Measurements from ENCODE around the gene EDIL3.

The EDIL3 gene

GRCh38 chr5:84265739-84266550 lies 118.7 kb downstream of the EDIL3 start:
- Histone ChIP-seq H2BK120ac (ENCODE audit: low read depth, low read length) (no peak overlapping the region), H3K4me3 (ENCODE audit: low read length in 2 of 2) (no peak overlapping the region), H3K4me2 (ENCODE audit: insufficient read depth, low read length, poor library complexity, severe bottlenecking) (no peak overlapping the region), H3K9ac (ENCODE audit: low read depth, low read length, poor library complexity) (no peak overlapping the region), H3K4me1 (ENCODE audit: control insufficient read depth in 2 of 2, insufficient read depth in 1 of 2, low read depth in 1 of 2, low read length in 2 of 2) (no peaks in the 10 kb centered on the region), H2AFZ (ENCODE audit: low read length) (no peak overlapping the region), H3K23ac (ENCODE audit: low read depth, low read length, poor library complexity) (no peak overlapping the region), H2BK12ac (ENCODE audit: low read length) (no peak overlapping the region), H3K4ac (ENCODE audit: low read length) (no peak overlapping the region), H4K91ac (ENCODE audit: low read depth, low read length, poor library complexity) (no peak overlapping the region), H3K36me3 (replicated peaks in 1 of 2; ENCODE audit: control insufficient read depth in 2 of 2, insufficient read depth in 2 of 2, low read length in 2 of 2) (no peaks in the 10 kb centered on the region), H2AK5ac (ENCODE audit: low read depth, low read length) (no peak overlapping the region), H2BK5ac (ENCODE audit: low read length) (no peak overlapping the region), H3K27me3 (ENCODE audit: control insufficient read depth in 3 of 3, insufficient read depth in 3 of 3, low read depth in 1 of 3, low read length in 3 of 3) (no peaks in the 10 kb centered on the region), H3K79me1 (ENCODE audit: low read depth, low read length) (no peaks in the 10 kb centered on the region), H2BK15ac (ENCODE audit: low read length) (no peak overlapping the region), H3K14ac (ENCODE audit: low read length) (no peak overlapping the region), H3K18ac (ENCODE audit: low read length) (no peak overlapping the region), H3K9me3 (replicated peaks in 1 of 2; ENCODE audit: control insufficient read depth in 2 of 2, insufficient read depth in 1 of 2, low read depth in 1 of 2, low read length in 2 of 2) (no peaks in the 10 kb centered on the region), H4K8ac (ENCODE audit: low read depth, low read length) (no peak overlapping the region), H3K27ac (replicated peaks; ENCODE audit: low read length) (no peak overlapping the region)
- WGBS, 2 donors (ENCODE audit: extremely low coverage in 2 of 2, insufficient read length in 2 of 2, insufficient replicate concordance in 1 of 2), result no CpG with 5 or more reads among the region's 3 CpGs
- DNase-seq (ENCODE audit: low spot score), result no peak

- no peak overlapping the region for H3K27ac ChIP-seq (replicated peaks; ENCODE audit: low read length)
- no peak overlapping the region for H2BK15ac ChIP-seq (ENCODE audit: low read length)
- no peak overlapping the region for H2BK12ac ChIP-seq (ENCODE audit: low read length)
- H3K4ac ChIP-seq (ENCODE audit: low read length), result no peak overlapping the region
- DNase-seq (ENCODE audit: low spot score), result no peak
- H3K36me3 ChIP-seq (replicated peaks in 1 of 2; ENCODE audit: control insufficient read depth in 2 of 2, insufficient read depth in 2 of 2, low read length in 2 of 2), result no peaks in the 10 kb centered on the region
- H2BK120ac ChIP-seq (ENCODE audit: low read depth, low read length), result no peak overlapping the region
- H3K79me1 ChIP-seq (ENCODE audit: low read depth, low read length), result no peaks in the 10 kb centered on the region
- no peaks in the 10 kb centered on the region for H3K4me1 ChIP-seq (ENCODE audit: control insufficient read depth in 2 of 2, insufficient read depth in 1 of 2, low read depth in 1 of 2, low read length in 2 of 2)
- no peak overlapping the region for H3K4me2 ChIP-seq (ENCODE audit: insufficient read depth, low read length, poor library complexity, severe bottlenecking)
- H3K4me3 ChIP-seq (ENCODE audit: low read length in 2 of 2), result no peak overlapping the region
- no peaks in the 10 kb centered on the region for H3K27me3 ChIP-seq (ENCODE audit: control insufficient read depth in 3 of 3, insufficient read depth in 3 of 3, low read depth in 1 of 3, low read length in 3 of 3)
- H2BK5ac ChIP-seq (ENCODE audit: low read length), result no peak overlapping the region
- no peaks in the 10 kb centered on the region for H3K9me3 ChIP-seq (replicated peaks in 1 of 2; ENCODE audit: control insufficient read depth in 2 of 2, insufficient read depth in 1 of 2, low read depth in 1 of 2, low read length in 2 of 2)
- H4K8ac ChIP-seq (ENCODE audit: low read depth, low read length), result no peak overlapping the region
- no peak overlapping the region for H3K23ac ChIP-seq (ENCODE audit: low read depth, low read length, poor library complexity)
- no peak overlapping the region for H3K9ac ChIP-seq (ENCODE audit: low read depth, low read length, poor library complexity)
- no peak overlapping the region for H4K91ac ChIP-seq (ENCODE audit: low read depth, low read length, poor library complexity)
- no peak overlapping the region for H2AFZ ChIP-seq (ENCODE audit: low read length)
- H2AK5ac ChIP-seq (ENCODE audit: low read depth, low read length), result no peak overlapping the region
- H3K14ac ChIP-seq (ENCODE audit: low read length), result no peak overlapping the region
- no CpG with 5 or more reads among the region's 2 CpGs for WGBS, 2 donors (ENCODE audit: extremely low coverage in 2 of 2, insufficient read length in 2 of 2, insufficient replicate concordance in 1 of 2)
- H3K18ac ChIP-seq (ENCODE audit: low read length), result no peak overlapping the region
These were observed 119.5 kb downstream of the EDIL3 start for GRCh38 chr5:84265130-84265529.

- WGBS, 2 donors (ENCODE audit: extremely low coverage in 2 of 2, insufficient read length in 2 of 2, insufficient replicate concordance in 1 of 2), result no CpG with 5 or more reads among the region's 1 CpG
- no peak for DNase-seq (ENCODE audit: low spot score)
- no peak overlapping the region for H3K23ac ChIP-seq (ENCODE audit: low read depth, low read length, poor library complexity)
These were observed 123.7 kb downstream of the EDIL3 start for GRCh38 chr5:84260939-84261338.

GRCh38 chr5:84260140-84260539 lies 124.5 kb downstream of the EDIL3 start:
- H3K4me2 ChIP-seq (ENCODE audit: insufficient read depth, low read length, poor library complexity, severe bottlenecking), result no peak overlapping the region
- no peak overlapping the region for H4K8ac ChIP-seq (ENCODE audit: low read depth, low read length)
- H3K79me1 ChIP-seq (ENCODE audit: low read depth, low read length), result no peaks in the 10 kb centered on the region
- H3K9ac ChIP-seq (ENCODE audit: low read depth, low read length, poor library complexity), result no peak overlapping the region
- H3K4me3 ChIP-seq (ENCODE audit: low read length in 2 of 2), result no peak overlapping the region
- DNase-seq (ENCODE audit: low spot score), result no peak
- no peak overlapping the region for H2AK5ac ChIP-seq (ENCODE audit: low read depth, low read length)
- no peaks in the 10 kb centered on the region for H3K9me3 ChIP-seq (replicated peaks in 1 of 2; ENCODE audit: control insufficient read depth in 2 of 2, insufficient read depth in 1 of 2, low read depth in 1 of 2, low read length in 2 of 2)
- no peak overlapping the region for H3K23ac ChIP-seq (ENCODE audit: low read depth, low read length, poor library complexity)
- H2AFZ ChIP-seq (ENCODE audit: low read length), result no peak overlapping the region
- H2BK5ac ChIP-seq (ENCODE audit: low read length), result no peak overlapping the region
- no peak overlapping the region for H3K14ac ChIP-seq (ENCODE audit: low read length)
- no peaks in the 10 kb centered on the region for H3K36me3 ChIP-seq (replicated peaks in 1 of 2; ENCODE audit: control insufficient read depth in 2 of 2, insufficient read depth in 2 of 2, low read length in 2 of 2)
- no peak overlapping the region for H3K4ac ChIP-seq (ENCODE audit: low read length)
- no CpG with 5 or more reads among the region's 1 CpG for WGBS, 2 donors (ENCODE audit: extremely low coverage in 2 of 2, insufficient read length in 2 of 2, insufficient replicate concordance in 1 of 2)
- H3K27ac ChIP-seq (replicated peaks; ENCODE audit: low read length), result no peak overlapping the region
- no peak overlapping the region for H3K18ac ChIP-seq (ENCODE audit: low read length)
- H3K27me3 ChIP-seq (ENCODE audit: control insufficient read depth in 3 of 3, insufficient read depth in 3 of 3, low read depth in 1 of 3, low read length in 3 of 3), result no peaks in the 10 kb centered on the region
- H3K4me1 ChIP-seq (ENCODE audit: control insufficient read depth in 2 of 2, insufficient read depth in 1 of 2, low read depth in 1 of 2, low read length in 2 of 2), result no peaks in the 10 kb centered on the region
- H2BK12ac ChIP-seq (ENCODE audit: low read length), result no peak overlapping the region
- no peak overlapping the region for H2BK120ac ChIP-seq (ENCODE audit: low read depth, low read length)
- H4K91ac ChIP-seq (ENCODE audit: low read depth, low read length, poor library complexity), result no peak overlapping the region
- H2BK15ac ChIP-seq (ENCODE audit: low read length), result no peak overlapping the region

More at GRCh38 chr5:84260939-84261338, 123.7 kb downstream of the EDIL3 start:
- Histone ChIP-seq H3K4me3 (ENCODE audit: low read length in 2 of 2) (no peak overlapping the region), H3K9me3 (replicated peaks in 1 of 2; ENCODE audit: control insufficient read depth in 2 of 2, insufficient read depth in 1 of 2, low read depth in 1 of 2, low read length in 2 of 2) (no peaks in the 10 kb centered on the region), H4K8ac (ENCODE audit: low read depth, low read length) (no peak overlapping the region), H3K14ac (ENCODE audit: low read length) (no peak overlapping the region), H3K79me1 (ENCODE audit: low read depth, low read length) (no peaks in the 10 kb centered on the region), H4K91ac (ENCODE audit: low read depth, low read length, poor library complexity) (no peak overlapping the region), H3K18ac (ENCODE audit: low read length) (no peak overlapping the region), H2BK15ac (ENCODE audit: low read length) (no peak overlapping the region), H3K4me1 (ENCODE audit: control insufficient read depth in 2 of 2, insufficient read depth in 1 of 2, low read depth in 1 of 2, low read length in 2 of 2) (no peaks in the 10 kb centered on the region), H3K4ac (ENCODE audit: low read length) (no peak overlapping the region), H2BK120ac (ENCODE audit: low read depth, low read length) (no peak overlapping the region), H3K4me2 (ENCODE audit: insufficient read depth, low read length, poor library complexity, severe bottlenecking) (no peak overlapping the region), H2AK5ac (ENCODE audit: low read depth, low read length) (no peak overlapping the region), H3K27ac (replicated peaks; ENCODE audit: low read length) (no peak overlapping the region), H2BK5ac (ENCODE audit: low read length) (no peak overlapping the region), H2AFZ (ENCODE audit: low read length) (no peak overlapping the region), H3K27me3 (ENCODE audit: control insufficient read depth in 3 of 3, insufficient read depth in 3 of 3, low read depth in 1 of 3, low read length in 3 of 3) (no peaks in the 10 kb centered on the region), H3K9ac (ENCODE audit: low read depth, low read length, poor library complexity) (no peak overlapping the region), H2BK12ac (ENCODE audit: low read length) (no peak overlapping the region), H3K36me3 (replicated peaks in 1 of 2; ENCODE audit: control insufficient read depth in 2 of 2, insufficient read depth in 2 of 2, low read length in 2 of 2) (no peaks in the 10 kb centered on the region)

All from neuronal stem cell (in vitro differentiated cells).